Retina (tissue), 1 donor: ENCODE results near the gene ASB18.

Experiments
- DNase-seq: peaks from one replicate; pipeline ENCODE4 v3.0.0-alpha.2; 2016

The ASB18 gene

DNA sequence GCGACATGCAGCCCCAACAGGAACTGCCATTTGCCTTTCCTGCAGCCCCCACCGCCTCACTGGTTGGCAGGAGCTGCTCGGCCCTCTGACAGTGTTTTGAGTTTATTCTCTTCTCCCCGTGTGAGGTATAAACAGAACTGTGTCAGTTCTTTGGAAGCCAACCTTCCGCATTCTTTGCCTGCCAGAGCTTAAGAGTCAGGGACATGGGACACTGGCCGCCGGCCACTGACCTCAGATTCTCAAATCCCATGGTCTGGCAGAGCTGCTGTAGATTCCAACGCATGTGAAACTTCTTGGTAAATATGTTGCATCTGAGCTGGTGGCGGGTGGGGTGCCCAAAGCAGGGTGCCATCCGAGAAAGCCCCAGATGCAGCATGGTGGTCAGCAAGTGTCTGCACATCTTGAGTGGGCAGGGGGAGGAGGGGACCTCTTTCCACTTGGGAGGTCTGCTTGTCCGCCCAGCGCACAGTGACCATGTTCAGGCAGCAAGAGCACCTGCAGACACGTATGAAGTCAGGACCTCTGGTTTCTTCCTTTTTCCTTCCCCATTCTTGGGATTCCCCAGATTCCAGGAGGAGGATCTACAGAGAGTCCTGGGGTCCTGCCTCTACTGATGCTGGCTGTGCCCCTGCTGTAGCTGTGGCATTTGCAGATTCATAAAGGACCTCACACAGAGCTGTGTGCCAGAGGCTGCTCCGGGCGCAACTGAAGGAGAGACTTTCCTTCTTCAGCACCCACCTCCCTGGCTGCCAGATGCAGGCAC lies 23.8 kb downstream of the ASB18 start:
- no peak for DNase-seq

DNA sequence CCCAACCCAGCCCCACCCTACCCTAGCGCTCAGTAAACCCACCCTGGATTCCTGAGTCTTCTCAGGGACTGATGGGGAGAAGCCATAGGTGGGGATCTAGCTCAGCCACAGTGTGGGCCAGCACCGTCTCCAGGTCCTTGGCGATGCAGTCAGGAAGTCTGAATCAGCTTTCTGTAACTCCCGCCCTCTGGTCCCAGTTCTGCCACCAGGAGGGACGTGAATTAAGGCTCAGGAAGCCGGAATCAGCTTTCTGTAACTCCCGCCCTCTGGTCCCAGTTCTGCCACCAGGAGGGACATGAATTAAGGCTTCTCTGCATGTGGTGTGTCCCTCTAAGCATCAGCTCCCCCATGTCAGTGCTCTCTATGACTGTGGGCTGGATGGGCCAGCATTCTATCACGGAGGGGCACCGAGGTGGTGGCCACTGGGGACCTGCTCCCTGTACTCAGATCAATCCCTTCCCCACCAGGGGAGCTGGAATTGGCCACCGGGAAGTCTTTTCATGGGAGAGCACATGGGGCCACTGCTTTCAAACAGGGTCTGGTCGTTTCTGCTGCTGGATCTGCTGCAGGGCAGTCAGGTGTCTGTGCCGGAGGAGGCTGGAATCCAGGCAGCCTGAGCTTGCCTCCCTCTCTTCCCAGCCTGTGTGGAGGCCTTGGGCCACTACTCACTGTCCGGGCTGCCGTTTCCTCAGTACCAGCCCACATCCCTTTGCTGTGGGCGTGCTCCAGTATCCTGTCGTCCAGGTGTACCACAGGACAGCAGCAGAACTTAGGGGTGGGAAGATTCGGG lies 24.7 kb downstream of the ASB18 start:
- no peak for DNase-seq

DNA sequence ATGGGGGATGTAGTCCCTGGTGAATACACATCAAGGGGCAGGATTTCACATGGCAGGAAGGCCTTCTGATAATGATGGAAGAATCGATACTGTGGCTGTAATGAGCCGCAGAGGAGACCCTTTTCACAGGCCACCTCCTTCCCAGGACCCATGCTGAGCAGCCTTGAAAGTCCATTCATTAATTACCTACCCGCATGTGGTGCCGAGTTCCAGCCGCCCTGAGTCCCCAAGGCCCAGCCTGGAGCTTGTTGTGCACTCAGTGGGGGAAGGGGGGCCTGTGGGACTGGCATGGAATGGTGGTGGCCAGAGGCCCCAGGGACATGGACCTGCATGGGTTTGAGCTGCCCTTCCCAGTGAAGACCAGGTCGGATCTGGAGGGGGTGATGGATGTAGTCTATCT lies 25.5 kb downstream of the ASB18 start:
- peak; percentile 59 for DNase-seq

DNA sequence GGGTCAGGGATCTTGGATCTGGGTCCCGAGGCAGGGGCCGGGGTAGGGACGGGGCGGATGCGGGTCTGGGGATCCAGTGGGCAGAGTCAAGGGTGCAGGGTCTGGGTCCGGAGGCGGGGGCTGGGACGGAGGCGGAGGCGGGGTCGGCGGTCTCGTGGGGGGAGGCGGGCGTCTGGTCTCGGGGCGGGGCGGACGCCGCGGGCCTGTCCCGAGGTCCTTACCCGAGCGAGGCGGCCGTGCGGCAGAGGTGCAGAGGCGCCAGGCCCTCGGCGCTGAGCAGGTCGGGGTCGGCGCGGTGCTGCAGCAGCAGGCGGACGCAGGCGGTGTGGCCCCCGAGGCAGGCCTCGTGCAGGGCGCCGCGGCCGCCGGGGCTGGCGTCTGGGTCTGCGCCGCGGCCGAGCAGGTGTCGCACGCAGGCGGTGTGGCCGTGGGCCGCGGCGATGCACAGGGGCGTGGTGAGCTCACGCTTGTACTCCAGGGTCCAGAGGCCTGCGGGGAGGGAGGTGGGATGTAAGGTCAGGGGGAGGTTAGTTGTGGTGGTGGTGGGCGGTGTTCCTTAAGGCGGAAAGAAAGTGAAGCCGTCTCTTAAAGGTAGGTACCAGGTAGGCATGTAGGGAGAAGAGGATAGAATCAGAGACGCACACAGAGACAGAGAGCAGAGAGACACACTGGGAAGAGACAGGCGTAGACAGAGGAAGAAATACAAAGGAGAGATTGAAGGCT lies 26.6 kb downstream of the ASB18 start:
- DNase-seq, result no peak

DNA sequence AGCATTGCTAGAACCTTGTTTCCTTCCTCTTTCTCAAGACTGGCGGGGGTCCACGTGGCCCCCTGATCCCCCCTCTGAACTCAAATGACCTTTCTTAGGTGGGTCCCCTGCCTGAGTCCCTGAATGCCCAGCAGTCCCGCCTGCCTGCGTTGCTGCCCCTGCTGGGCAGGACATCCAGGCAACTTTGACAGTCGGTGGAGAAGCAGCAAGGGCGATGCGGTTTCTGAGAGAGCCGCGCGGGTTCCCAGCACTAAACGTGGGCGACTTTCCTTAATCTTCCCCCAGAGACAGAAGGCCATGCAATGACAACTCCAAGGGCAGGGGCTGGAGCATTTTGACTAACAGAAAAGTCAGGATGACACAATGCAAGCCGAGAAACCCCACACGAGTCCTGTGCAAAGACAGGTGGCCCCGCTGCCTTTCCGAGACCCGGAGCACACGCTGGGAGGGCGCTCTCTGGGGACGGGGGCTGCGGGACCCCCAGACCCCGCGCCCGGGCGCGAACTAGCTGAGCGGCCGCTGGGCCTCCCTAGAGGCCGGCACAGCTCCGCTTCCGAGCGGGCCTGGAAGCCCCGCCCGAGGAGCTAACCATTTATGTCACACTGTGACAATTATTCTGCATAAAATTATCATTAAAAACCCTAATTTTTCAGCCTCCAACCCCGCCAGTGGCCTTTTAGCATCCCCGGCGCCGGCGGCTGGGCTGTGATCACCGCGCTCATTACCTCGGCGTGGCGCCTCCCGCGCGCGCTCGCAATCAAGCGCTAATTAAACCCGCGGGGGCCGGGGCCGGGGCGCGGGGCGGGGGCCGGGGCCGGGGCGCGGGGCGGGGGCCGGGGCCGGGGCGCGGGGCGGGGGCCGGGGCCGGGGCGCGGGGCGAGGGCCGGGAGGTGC lies 27.4 kb downstream of the ASB18 start:
- DNase-seq, result peak; percentile 59

DNA sequence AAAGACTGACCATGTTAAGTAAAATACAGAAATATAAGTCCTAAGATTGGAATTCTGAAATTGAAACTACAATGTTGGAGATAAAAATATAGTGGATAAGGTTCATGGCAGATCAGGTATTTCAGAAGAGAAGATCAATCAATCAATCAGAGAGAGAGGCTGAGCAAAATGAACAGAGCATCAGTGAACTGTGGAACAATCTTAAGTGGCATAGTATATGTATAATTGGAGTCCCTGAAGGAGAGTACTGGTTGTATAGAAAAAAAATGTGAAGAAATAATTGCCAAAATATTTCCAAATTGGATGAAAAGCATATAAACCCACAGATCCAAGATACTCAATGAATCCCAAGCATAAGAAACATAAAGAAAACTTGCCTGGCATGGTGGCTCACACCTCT lies 35.0 kb downstream of the ASB18 start:
- DNase-seq, result no peak

DNA sequence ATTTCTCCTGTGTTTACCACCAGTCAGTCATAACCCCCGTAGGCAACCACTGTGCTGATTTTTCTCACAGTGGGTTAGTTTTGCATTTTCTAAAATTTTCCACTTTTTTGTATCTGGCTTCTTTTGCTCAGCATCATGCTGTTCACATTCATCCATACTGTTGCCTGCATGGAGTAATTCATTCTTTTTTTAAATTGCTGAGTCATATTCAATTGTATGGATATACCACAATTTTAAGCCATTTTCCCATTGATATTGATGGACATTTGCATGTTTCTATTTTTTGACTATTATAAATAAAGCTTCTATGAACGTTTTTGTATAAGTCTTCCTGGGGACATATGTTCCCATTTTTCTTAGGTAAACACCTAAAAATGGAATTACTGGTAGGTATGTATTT lies 40.5 kb downstream of the ASB18 start:
- DNase-seq, result no peak

DNA sequence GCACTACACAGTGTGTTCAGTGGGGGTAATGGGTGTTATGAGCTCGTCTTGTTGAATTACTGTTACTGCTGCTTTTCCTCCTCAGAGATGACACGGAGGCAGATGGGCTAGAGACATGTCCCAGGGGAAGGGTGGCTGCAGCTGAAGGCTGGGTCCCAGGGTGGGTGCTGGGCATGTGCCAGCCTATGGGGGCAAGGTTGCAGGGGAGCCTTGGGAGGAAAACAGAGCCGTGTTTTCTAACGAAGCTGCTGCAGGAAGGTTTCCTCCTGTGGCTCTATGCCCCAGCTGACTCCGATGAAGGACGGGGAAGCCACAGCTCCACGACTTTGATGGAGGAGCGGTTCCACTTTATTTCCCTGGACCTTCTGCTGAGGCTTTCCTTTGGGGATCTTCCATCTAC lies 42.4 kb downstream of the ASB18 start:
- DNase-seq, result peak; percentile 16

DNA sequence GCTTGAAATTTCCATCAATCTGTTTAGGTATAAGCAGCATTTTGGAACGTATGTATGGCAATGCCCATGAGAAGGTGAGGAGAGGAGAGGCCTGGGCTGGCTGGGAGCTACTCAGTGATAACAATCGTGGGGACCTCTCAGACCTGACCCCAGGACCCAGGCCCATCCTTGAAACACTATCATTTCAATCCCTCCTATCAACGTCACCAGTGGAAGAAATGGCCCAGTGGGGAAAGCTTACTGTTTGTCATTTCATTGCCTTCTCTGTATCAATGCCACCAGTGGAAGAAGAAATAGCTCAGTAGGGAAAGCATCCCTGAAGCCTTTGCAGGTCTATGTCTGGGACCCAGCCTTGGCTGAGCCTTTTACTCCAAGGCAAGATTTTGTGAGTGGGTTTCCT lies 44.8 kb downstream of the ASB18 start:
- no peak for DNase-seq

DNA sequence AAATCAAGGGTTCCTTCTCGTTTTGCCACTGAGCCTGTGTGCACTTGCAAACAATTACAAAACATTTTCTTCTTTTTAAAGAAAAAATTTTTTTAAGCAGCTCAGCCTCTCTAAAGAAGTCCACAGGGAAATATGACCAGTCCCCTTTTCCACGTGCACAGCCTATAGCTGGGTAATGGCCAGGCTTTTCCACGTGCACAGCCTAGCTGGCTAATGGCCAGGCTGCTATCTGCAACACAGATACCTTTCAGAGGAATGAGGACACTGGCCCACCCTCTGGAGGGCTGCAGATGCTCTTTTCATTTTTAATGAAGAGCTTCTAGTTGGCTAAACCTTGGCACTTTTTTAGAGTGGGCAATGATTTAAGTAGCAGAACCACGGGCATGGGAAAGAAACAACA lies 46.3 kb downstream of the ASB18 start:
- peak; percentile 48 for DNase-seq

DNA sequence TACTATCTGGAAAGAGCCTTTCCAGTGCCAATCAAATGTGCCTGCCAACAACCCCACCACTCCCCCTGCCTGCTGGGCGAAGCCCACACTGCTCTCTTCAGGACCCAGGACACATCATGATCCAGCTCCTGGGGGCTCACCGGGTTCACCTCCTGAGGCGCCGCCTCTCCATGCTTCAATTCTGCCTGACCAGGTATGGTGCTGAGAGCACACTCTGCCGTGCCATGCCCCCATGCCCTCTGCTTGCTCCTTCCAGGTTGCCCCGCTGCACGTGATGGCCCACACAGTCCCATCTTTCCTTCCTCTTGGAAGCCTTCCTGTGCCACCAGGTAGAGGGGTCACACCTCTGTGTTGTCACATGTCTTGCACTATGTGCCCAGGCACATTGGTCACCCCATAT lies 47.5 kb downstream of the ASB18 start:
- no peak for DNase-seq

DNA sequence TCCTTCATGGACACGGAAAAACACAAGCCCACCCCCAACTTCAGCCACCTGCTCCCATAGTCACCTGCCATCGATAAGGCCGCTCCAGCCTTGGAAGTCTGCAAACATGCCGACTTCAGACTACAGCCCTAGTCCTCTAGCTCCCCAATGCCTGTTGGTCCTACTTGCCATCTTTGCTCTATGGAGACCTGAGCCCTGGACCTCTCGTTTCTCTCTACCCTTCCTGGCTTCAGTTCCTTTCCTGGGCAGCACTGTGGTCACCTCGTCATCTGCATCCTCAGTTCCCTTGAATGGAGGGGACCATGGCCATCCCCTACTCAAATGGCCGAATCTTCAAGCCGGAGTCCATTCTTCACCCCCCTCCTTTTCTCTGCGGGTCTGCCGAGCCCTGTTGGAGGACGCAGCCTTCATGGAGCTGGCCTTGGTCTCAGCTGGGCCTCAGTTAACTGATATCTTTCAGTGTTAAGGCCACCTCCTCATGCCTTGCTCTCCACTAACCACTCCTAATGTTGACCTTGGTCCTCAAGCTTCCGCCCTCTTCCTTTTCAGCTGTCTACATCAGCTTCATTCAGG lies 48.4 kb downstream of the ASB18 start:
- DNase-seq, result no peak

DNA sequence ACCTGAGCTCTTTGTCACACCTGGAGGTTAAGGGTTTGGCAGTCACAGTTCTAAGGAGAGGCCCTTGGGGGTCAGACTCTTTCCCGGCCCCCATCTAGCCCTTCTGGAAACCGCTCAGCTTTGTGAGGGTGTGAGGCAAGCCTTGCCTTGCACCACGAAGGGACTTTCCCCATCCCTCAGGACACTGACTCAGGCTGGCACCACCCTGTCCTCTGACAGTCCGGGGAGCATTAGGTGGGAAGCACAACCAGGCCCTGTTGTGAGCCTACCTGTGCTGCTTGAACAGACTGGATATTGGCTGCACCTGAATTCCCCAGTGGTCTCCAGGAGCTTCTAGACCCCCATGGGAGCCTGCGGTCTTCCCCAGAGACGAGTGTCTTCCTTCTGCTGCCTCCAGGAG lies 49.0 kb downstream of the ASB18 start:
- no peak for DNase-seq

DNA sequence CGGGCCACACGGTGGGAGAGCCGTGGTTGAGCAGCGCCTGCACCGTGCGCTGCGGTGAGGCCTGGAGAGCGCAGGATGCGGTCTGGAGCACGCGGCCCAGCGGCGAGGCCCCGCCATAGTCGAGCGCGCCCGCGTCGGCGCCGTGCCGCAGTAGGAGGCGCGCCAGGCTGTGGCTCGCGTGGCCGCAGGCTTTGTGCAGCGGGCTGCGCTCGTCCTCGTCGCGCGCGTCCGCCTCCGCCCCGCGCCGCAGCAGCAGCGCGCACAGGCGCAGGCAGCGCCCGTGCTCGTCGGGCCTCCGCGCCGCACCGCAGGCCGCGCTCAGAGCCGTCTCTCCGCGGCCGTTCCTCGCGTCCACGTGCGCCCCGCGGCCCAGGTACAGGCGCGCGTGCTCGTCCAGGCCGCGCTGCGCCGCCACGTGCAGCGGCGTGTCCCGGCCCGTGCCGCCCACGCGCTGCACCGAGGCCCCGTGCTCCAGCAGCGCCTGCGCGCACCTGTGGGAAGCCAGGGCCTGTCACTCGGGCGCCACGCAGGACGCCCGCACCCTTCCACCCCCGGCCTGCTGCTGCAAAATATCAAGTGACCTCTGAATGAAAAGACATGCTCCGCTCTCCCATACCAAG lies 49.7 kb downstream of the ASB18 start:
- DNase-seq, result peak; percentile 36

DNA sequence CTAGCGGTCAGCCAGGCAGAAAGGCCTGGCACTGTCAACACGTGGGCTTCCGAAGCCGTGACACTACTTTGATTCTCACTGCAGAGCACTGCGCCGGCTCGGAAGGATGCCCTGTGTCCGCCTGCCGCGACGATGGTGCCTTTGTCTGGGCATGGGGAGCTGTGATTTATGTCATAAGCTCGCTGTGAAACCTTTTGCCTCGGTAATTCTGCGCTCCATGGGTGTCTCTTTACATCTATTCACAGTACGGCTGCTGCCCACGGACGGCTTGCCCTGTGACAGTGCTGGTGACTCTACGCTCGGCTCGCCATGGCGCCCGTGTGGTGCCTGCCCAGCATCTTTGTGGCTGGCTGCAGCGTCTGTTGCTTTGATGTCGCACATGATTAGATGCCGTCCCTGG lies 52.9 kb downstream of the ASB18 start:
- DNase-seq, result peak; percentile 59

DNA sequence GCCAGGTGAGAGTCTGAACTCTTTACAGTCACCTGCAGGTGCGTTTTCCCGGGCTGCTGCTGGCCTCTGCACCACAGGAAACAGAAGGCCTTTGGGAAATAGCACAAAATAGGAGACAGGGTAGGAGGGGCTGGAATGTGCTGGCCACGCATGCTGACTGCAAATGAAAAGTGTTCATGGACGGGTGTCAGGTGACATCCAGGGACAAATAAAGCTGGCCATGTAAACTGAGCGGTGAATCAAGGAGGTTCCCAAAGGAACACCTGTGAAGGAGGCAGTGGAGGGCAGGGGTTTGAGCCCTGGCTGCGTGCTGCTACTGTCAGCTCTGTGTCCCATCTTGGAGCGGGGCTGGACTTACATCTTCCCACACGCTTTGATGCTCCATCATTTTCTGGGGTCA lies 53.7 kb downstream of the ASB18 start:
- DNase-seq, result no peak

DNA sequence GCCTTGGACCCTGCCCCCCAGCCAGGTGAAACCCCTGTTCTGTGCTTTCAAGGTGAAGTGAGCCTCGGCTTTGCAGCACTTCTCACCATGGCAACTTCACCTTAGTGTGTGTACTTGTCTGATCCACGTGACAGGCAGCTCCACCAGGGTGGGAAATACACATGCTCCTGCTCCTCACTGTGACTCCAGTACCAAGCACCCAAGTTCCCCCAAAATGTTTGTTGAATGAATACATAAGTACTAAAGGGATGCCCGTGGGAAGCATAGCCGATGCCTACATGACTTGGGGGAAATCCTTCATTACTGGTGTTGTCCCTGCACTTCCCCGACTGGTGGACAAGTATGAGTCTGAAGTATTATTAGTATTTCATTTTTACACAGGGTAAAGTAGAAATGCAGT lies 54.2 kb downstream of the ASB18 start:
- DNase-seq, result no peak

DNA sequence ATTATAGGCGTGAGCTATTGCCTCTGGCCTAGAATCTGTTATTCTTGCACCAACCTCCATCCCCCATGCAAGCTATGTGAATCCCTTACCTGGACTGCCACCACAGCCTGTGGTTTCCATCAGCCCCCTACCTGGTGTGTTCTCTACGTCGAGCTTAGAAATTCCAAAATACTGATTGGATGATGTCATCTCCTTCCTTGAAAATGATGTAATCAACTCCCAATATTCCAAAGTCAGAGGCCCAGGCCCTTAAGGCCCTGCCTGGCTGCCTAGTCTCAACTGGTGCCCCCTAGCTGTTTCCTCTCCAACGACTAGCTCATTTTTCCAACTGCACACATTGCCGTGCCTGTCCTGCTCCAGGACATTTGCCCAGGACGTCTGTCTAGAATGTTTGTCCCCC lies 54.7 kb downstream of the ASB18 start:
- DNase-seq, result no peak

DNA sequence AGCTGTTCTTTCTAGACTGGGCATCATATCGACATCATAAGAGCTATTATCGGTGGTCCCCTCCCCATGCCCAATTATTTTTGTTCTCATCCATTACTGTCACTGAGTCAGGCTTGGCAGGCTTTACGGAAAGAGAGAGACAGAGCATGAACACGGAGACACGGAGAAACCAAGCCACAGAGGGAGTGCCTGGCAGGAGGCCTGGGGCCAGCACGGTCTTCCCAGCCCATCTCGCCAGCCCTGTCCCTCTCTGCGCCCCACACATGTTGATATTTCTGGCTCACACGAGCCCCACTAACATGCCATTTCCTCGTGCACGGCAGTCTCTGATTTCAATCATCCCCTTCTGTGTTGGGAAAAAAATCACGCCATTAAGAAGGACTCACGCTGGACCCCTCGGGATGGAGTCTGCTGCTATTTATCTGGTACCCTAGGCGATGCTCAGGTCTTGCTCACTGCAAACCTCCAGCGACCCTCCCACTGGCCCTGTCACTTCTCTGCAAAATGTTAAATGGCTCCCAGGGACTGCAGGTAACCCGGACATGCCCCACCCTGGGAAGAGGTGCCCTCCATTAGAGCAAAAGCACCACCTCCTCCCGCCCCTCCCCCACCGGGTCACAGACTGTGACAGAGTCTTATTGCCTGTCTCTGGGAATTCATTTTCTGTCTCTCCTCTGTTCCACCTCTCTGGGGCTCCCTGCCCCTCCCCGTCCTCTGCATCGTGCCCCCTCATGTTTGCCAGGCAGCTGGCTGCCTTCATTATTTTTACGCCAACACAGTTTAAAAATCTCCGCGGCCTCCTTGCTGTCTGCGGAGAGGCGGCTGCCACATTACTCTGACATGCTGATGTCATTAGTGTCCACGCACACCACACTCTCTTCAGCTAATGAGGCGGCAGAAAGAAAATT lies 55.9 kb downstream of the ASB18 start:
- DNase-seq, result peak; percentile 58

DNA sequence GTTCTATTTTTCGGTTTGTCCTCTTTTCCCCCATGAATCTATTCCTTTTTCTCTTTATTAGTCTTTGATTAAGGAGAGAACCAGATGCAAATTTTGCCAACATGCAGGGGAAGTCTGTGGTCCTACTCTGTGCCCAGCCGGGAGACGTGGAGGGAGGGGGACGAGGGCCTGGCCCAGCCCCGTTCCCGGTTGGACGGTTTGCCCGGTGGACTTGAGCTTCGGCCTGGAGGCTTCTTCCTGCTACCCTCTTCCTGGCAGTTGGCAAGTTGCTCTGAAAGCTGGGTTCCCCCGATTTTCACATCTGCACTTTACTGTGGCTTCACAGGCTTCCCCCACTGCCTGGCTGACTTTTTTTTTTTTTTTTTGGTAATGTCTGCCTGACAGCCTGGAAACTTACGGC lies 56.7 kb downstream of the ASB18 start:
- no peak for DNase-seq
